Neural cell (in vitro differentiated cells): ENCODE results near the gene CDK6. TPM values are rescaled to one million over a fixed set of nuclear protein-coding genes. Genes with fewer than 3 reads are reported as not detected.

Source experiments
- H2AFZ ChIP-seq: fragments of 200-600, 300-800 bp; sonication (generic), shearing (Covaris generic); 2 replicates; pipeline ENCODE4 v1.6.0; 2014; ENCODE audit warnings: low read depth, mild to moderate bottlenecking, antibody characterized with exemption, low read length, moderate library complexity
- H3F3A ChIP-seq: fragments of 200-600 bp; shearing (Covaris generic); 2 replicates; pipeline ENCODE4 v1.6.1; 2016; ENCODE audit warnings: mild to moderate bottlenecking, moderate library complexity, mixed read lengths, antibody characterized with exemption, low read length; ENCODE audit not compliant: insufficient read depth, poor library complexity, severe bottlenecking
- H3K27ac ChIP-seq: fragments of 200-600, 300-800 bp; sonication (generic), shearing (Covaris generic); 2 replicates; pipeline ENCODE4 v1.5.1; 2014; ENCODE audit warnings: mild to moderate bottlenecking, low read length, moderate library complexity
- H3K27me3 ChIP-seq: fragments of 300-800, 200-600 bp; sonication (generic), shearing (Covaris generic); 2 replicates; pipeline ENCODE4 v1.6.0; 2014; ENCODE audit warnings: mild to moderate bottlenecking, low read depth, low read length, moderate library complexity; ENCODE audit not compliant: insufficient read depth
- H3K36me3 ChIP-seq: fragments of 300-800, 200-600 bp; sonication (generic), shearing (Covaris generic); 2 replicates; pipeline ENCODE4 v1.5.1; 2014; ENCODE audit warnings: mild to moderate bottlenecking, antibody characterized with exemption, low read length, moderate library complexity; ENCODE audit not compliant: insufficient read depth
- H3K4me2 ChIP-seq: fragments of 300-800, 200-600 bp; sonication (generic), shearing (Covaris generic); 2 replicates; pipeline ENCODE4 v1.6.0; 2014; ENCODE audit warnings: mild to moderate bottlenecking, low read length
- H3K4me3 ChIP-seq: fragments of 300-800, 200-600 bp; sonication (generic), shearing (Covaris generic); 2 replicates; pipeline ENCODE4 v1.5.1; 2014; ENCODE audit warnings: mild to moderate bottlenecking, low read length, moderate library complexity
- H3K79me2 ChIP-seq: fragments of 200-600 bp; shearing (Covaris generic); replicated peaks from 2 replicates; pipeline ENCODE4 v1.6.0; 2014; ENCODE audit warnings: mild to moderate bottlenecking, low read length, moderate library complexity; ENCODE audit not compliant: insufficient read depth
- H3K9ac ChIP-seq: fragments of 300-800, 200-600 bp; sonication (generic), shearing (Covaris generic); 2 replicates; pipeline ENCODE4 v1.6.1; 2016; ENCODE audit warnings: mild to moderate bottlenecking, low read length, mixed read lengths
- H3K9me2 ChIP-seq: fragments of 200-600 bp; shearing (Covaris generic); 2 replicates; pipeline ENCODE4 v1.6.1; 2016; ENCODE audit warnings: mild to moderate bottlenecking, low read length, mixed read lengths; ENCODE audit not compliant: insufficient read depth
- H3K9me3 ChIP-seq: fragments of 200-600, 300-800 bp; sonication (generic), shearing (Covaris generic); 2 replicates; pipeline ENCODE4 v1.6.1; 2016; ENCODE audit warnings: mild to moderate bottlenecking, mixed run types, low read length, moderate library complexity, mixed read lengths
- H4K20me1 ChIP-seq: fragments of 200-600 bp; shearing (Covaris generic); 2 replicates; pipeline ENCODE4 v1.6.1; 2016; ENCODE audit warnings: mild to moderate bottlenecking, mixed run types; ENCODE audit not compliant: insufficient read depth
- CTCF ChIP-seq: fragments of 450-650 bp; IDR thresholded peaks from 2 replicates; pipeline ENCODE4 v1.5.1; 2014; ENCODE audit warnings: antibody characterized with exemption, mild to moderate bottlenecking, moderate library complexity; ENCODE audit not compliant: poor library complexity, severe bottlenecking
- EP300 ChIP-seq: fragments of 450-650 bp; conservative IDR thresholded peaks from 2 replicates; pipeline ENCODE4 v1.6.1; 2014; ENCODE audit warnings: antibody characterized with exemption, mild to moderate bottlenecking, moderate library complexity; ENCODE audit not compliant: poor library complexity, severe bottlenecking
- EZH2 ChIP-seq: fragments of 200-600, 300-800 bp; shearing (Covaris generic), sonication (generic); IDR thresholded peaks from 2 replicates; pipeline ENCODE4 v1.6.1; 2014; ENCODE audit warnings: antibody characterized with exemption, low read length, borderline replicate concordance, mild to moderate bottlenecking; ENCODE audit not compliant: insufficient read depth, poor library complexity, severe bottlenecking
- MXI1 ChIP-seq: fragments of 450-650 bp; conservative IDR thresholded peaks from 2 replicates; pipeline ENCODE4 v1.6.1; 2014; ENCODE audit warnings: antibody characterized with exemption, mild to moderate bottlenecking; ENCODE audit not compliant: poor library complexity, severe bottlenecking
- POLR2AphosphoS5 ChIP-seq: IDR thresholded peaks from 2 replicates; pipeline ENCODE4 v1.6.1; 2012
- RAD21 ChIP-seq: fragments of 450-650 bp; conservative IDR thresholded peaks from 2 replicates; pipeline ENCODE4 v1.6.1; 2014; ENCODE audit warnings: antibody characterized with exemption, mild to moderate bottlenecking, moderate library complexity
- REST ChIP-seq: IDR thresholded peaks from 2 replicates; pipeline ENCODE4 v1.6.1; 2012; ENCODE audit warnings: borderline replicate concordance
- SMC3 ChIP-seq: fragments of 450-650 bp; conservative IDR thresholded peaks from 2 replicates; pipeline ENCODE4 v1.6.1; 2014; ENCODE audit warnings: antibody characterized with exemption, mild to moderate bottlenecking, moderate library complexity; ENCODE audit not compliant: poor library complexity
- TAF1 ChIP-seq: IDR thresholded peaks from 2 replicates; pipeline ENCODE4 v1.6.1; 2012; ENCODE audit warnings: low read depth
- polyA plus RNA-seq: library from polyadenylated mRNA; depleted of rRNA; stranded (reverse); fragments of >200 nt; gene quantifications from 2 replicates; pipeline ENCODE4 v1.2.3, GENCODE V29; 2014

Gene CDK6
- polyA plus RNA-seq, 1 donor from 2014 or later = 4.1 TPM

DNA sequence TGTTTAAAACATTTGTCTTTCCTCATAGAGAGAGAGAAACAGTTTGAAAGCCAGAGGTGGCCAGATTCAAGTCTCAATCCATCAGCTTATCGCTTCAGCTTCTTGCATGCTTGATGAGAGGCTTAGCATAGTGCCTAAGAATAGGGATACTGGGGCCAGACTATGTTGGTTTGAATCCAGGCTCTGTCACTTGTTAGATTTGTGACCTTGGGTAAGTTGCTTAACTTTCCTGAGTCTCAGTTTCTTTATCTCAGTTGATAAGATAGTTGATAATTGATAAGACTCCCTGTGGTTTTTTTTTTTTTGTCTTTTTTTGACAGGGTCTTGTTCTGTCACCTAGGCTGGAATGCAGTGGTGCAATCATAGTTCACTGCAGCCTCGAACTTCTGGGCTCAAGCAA is 12.1 kb upstream of the CDK6 start:
- Histone ChIP-seq H4K20me1 (no peaks in the 10 kb centered on the region), H2AFZ (no peak overlapping the region), H3F3A (no peaks in the 10 kb centered on the region), H3K9me3 (no peaks in the 10 kb centered on the region), H3K27me3 (no peaks in the 10 kb centered on the region), H3K9ac (no peak overlapping the region), H3K27ac (no peak overlapping the region), H3K9me2 (no peaks in the 10 kb centered on the region), H3K36me3 (no peaks in the 10 kb centered on the region), H3K79me2 (no peaks in the 10 kb centered on the region), H3K4me3 (no peak overlapping the region), H3K4me2 (no peak overlapping the region)
- no peak for TF ChIP-seq EZH2
- no peak for TF ChIP-seq REST
- TF ChIP-seq POLR2AphosphoS5 = no peak
- no peak for TF ChIP-seq MXI1
- TF ChIP-seq CTCF = no peak
- no peak for TF ChIP-seq RAD21
- no peak for TF ChIP-seq TAF1
- TF ChIP-seq SMC3 = no peak
- TF ChIP-seq EP300 = no peak

DNA sequence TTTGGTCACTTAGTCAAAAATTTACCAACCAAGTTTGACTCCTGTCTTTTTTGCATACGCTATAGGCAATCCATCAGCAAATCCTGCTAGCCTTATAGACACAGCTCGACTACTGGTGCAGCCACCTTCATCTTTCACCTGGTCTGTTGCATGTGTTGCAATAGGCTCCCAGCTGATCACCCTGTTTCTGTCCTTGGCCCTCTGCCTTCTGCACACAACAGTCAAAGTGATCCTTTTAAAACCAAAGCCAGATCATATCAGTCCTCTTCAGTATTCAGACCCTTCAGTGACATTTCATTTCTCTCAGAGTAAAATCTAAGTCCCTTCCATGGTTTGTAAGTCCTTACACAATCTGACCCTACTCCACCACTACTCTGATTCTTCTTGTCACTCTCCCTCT is 10.9 kb upstream of the CDK6 start:
- Histone ChIP-seq H3K9me2 (no peaks in the 10 kb centered on the region), H3K9me3 (no peaks in the 10 kb centered on the region), H3F3A (no peaks in the 10 kb centered on the region), H3K27ac (no peak overlapping the region), H2AFZ (no peak overlapping the region), H3K36me3 (no peaks in the 10 kb centered on the region), H3K27me3 (no peaks in the 10 kb centered on the region), H3K79me2 (no peaks in the 10 kb centered on the region), H3K4me3 (no peak overlapping the region), H3K9ac (no peak overlapping the region), H4K20me1 (no peaks in the 10 kb centered on the region), H3K4me2 (no peak overlapping the region)
- TF ChIP-seq POLR2AphosphoS5 = no peak
- TF ChIP-seq SMC3 = no peak
- TF ChIP-seq TAF1 = no peak
- TF ChIP-seq RAD21 = no peak
- TF ChIP-seq REST = no peak
- TF ChIP-seq CTCF = no peak
- no peak for TF ChIP-seq MXI1
- TF ChIP-seq EP300 = no peak
- TF ChIP-seq EZH2 = no peak
